Measurements from ENCODE around the gene GREB1.

GRCh38 chr2:11547912-11548497, 14.2 kb downstream of the GREB1 start:
- TF ChIP-seq CTCF (IDR thresholded peaks at IDR 0.05) (no peak), POLR2A (IDR thresholded peaks at IDR 0.05) (no peak), EP300 (IDR thresholded peaks at IDR 0.05) (no peak), POLR2AphosphoS5 (IDR thresholded peaks at IDR 0.05) (no peak)
